K562 (cell line): ENCODE data around the gene HBG1. TPM values are rescaled to one million over a fixed set of nuclear protein-coding genes. Genes with fewer than 3 reads are reported as not detected.
"Not testable (repeated sequence)": the region's sequence is repeated elsewhere in the genome, so short reads cannot be mapped to it uniquely, and the experiment has no call there.

Source experiments
- ATAC-seq: fragments of 200-7000 bp; cut with Tn5 transposase; 3 replicates; pipeline ENCODE4 v1.9.1; 2020; ENCODE audit warnings: moderate library complexity
- BruUV-seq: library from RNA; stranded (reverse); fragments of 400-500 nt; replicated peaks from 2 replicates; lab custom pipeline; 2021; lab: Mats Ljungman, UMichigan
- CTCF ChIA-PET: fragments of 300-600 bp; formaldehyde crosslinking; extraction: SDS; loops from one replicate; lab custom pipeline; 2021; ENCODE audit warnings: low intra/inter-chr PET ratio; lab: Yijun Ruan, JAX
- POLR2A ChIA-PET: fragments of 300-600, 350-650 bp; sonication (Branson Sonifier 250); formaldehyde crosslinking; extraction: SDS; loops from one replicate; lab custom pipeline; 2021; ENCODE audit warnings: antibody characterized with exemption, inconsistent platforms; lab: Yijun Ruan, JAX
- DNase-seq, 4 experiments: peaks; one replicate each; pipeline versions ENCODE4 v3.0.0 to v3.0.0-alpha.2; 2011 to 2018; ENCODE audit warnings: low spot score in 3 of 4, mixed read lengths in 3 of 4; ENCODE audit errors: extremely low read depth in 1 of 4
- FAIRE-seq: peaks from 2 replicates; lab custom pipeline; 2011; peaks lifted over from hg19 to GRCh38; lab: Jason Lieb, UNC
- H2AFZ ChIP-seq: 2 replicates; pipeline ENCODE4 v1.6.0; 2011; ENCODE audit warnings: low read depth, low read length, control low read depth, inconsistent platforms
- H3K27ac ChIP-seq: fragments of 200-600 bp; 3 replicates; pipeline ENCODE4 v1.8.0; 2011; ENCODE audit warnings: low read depth, mild to moderate bottlenecking, control low read depth, inconsistent platforms, low read length, moderate library complexity, mixed read lengths; ENCODE audit errors: extremely low read depth
- H3K27me3 ChIP-seq, 2 experiments: fragments of 300-600 bp in 1 of 2; 2 replicates in 1 of 2; 3 replicates in 1 of 2; pipeline versions ENCODE4 v1.6.0 to v1.8.0; 2011; ENCODE audit warnings: inconsistent platforms in 2 of 2, low read length in 2 of 2, mild to moderate bottlenecking in 1 of 2, mixed read lengths in 1 of 2, moderate library complexity in 1 of 2; ENCODE audit not compliant: control insufficient read depth in 2 of 2, insufficient read depth in 2 of 2
- H3K36me3 ChIP-seq: fragments of 300-600 bp; 3 replicates; pipeline ENCODE4 v1.8.0; 2011; ENCODE audit warnings: mild to moderate bottlenecking, low read length, inconsistent platforms; ENCODE audit not compliant: control insufficient read depth, insufficient read depth
- H3K4me1 ChIP-seq, 2 experiments: fragments of 200-600 bp in 1 of 2; replicated peaks in 1 of 2; 2 replicates in 1 of 2; 3 replicates in 1 of 2; pipeline versions ENCODE4 v1.5.1 to v1.8.0; 2011; ENCODE audit warnings: inconsistent platforms in 2 of 2, low read length in 2 of 2, mild to moderate bottlenecking in 1 of 2, mixed read lengths in 1 of 2, moderate library complexity in 1 of 2; ENCODE audit not compliant: control insufficient read depth in 2 of 2, insufficient read depth in 2 of 2
- H3K4me2 ChIP-seq: 2 replicates; pipeline ENCODE4 v1.6.1; 2011; ENCODE audit warnings: low read length, control low read depth, inconsistent platforms, mixed read lengths; ENCODE audit not compliant: insufficient read depth
- H3K4me3 ChIP-seq: fragments of 200-600 bp; sonication (generic), shearing (Covaris generic); 2 replicates; pipeline ENCODE4 v1.5.1; 2016; ENCODE audit warnings: control low read depth, inconsistent platforms
- H3K79me2 ChIP-seq: fragments of 200-600 bp; 3 replicates; pipeline ENCODE4 v1.8.0; 2011; ENCODE audit warnings: low read length, inconsistent platforms; ENCODE audit not compliant: control insufficient read depth, insufficient read depth
- H3K9ac ChIP-seq, 2 experiments: 2 replicates each; pipeline versions ENCODE4 v1.6.0 to v1.6.1; 2011; ENCODE audit warnings: low read depth in 2 of 2, low read length in 2 of 2, control low read depth in 1 of 2, inconsistent platforms in 1 of 2, mild to moderate bottlenecking in 1 of 2, mixed read lengths in 1 of 2; ENCODE audit not compliant: insufficient read depth in 1 of 2
- H3K9me1 ChIP-seq: one replicate; pipeline ENCODE4 v1.6.0; 2011; ENCODE audit warnings: inconsistent platforms, mild to moderate bottlenecking, low read length, moderate library complexity; ENCODE audit not compliant: control insufficient read depth, insufficient read depth
- H3K9me3 ChIP-seq: replicated peaks from 2 replicates; pipeline ENCODE4 v1.5.1; 2011; ENCODE audit warnings: low read depth, low read length, inconsistent platforms; ENCODE audit not compliant: control insufficient read depth, insufficient read depth
- H4K20me1 ChIP-seq: replicated peaks from 2 replicates; pipeline ENCODE4 v1.6.1; 2011; ENCODE audit warnings: low read length, inconsistent platforms, mixed read lengths; ENCODE audit not compliant: control insufficient read depth, insufficient read depth
- NR4A1 ChIP-seq, 2 experiments: fragments of 250-450 bp in 1 of 2; fragments of 450-650 bp in 1 of 2; sonication (Bioruptor Pico) in 1 of 2; IDR thresholded peaks; 2 replicates each; pipeline versions ENCODE4 v1.4.0 to v1.6.1; 2016 to 2020; ENCODE audit warnings: mild to moderate bottlenecking in 2 of 2, missing compliant biosample characterization in 1 of 2, missing genetic modification characterization in 1 of 2, moderate library complexity in 1 of 2
- POLR2G ChIP-seq: fragments of 200-400 bp; formaldehyde crosslinking; IDR thresholded peaks from 2 replicates; pipeline ENCODE4 v1.6.1; 2017; ENCODE audit warnings: low read depth, mild to moderate bottlenecking, antibody characterized with exemption, low read length, moderate library complexity
- RBM22 ChIP-seq: fragments of 200-400 bp; formaldehyde crosslinking; IDR thresholded peaks from 2 replicates; pipeline ENCODE4 v1.6.1; 2018; ENCODE audit warnings: low read length, low read depth; ENCODE audit not compliant: poor library complexity, severe bottlenecking
- WGBS: fragments of 100-300 bp; shearing (Covaris generic); methylation state at CpG from one replicate; pipeline ENCODE4 v1.1.6; 2016; ENCODE audit warnings: low coverage, mixed read lengths; ENCODE audit not compliant: insufficient coverage; ENCODE audit errors: missing lambda C conversion rate; 5-methylcytosine and 5-hydroxymethylcytosine counted together
- in situ Hi-C: fragments of 300-500 bp; cut with MboI; formaldehyde crosslinking; loops from 4 replicates; pipeline ENCODE4 v1.15.0; 2018; ENCODE audit warnings: inconsistent platforms, mixed read lengths
- intact Hi-C: fragments of 100-400 bp; cut with micrococcal nuclease; formaldehyde crosslinking; loops from 2 replicates; pipeline ENCODE4 v1.14.2; 2022
- polyA plus RNA-seq, 8 experiments: library from polyadenylated mRNA; depleted of rRNA in 4 of 8; stranded (reverse) in 5 of 8; unstranded in 3 of 8; fragments of >200 nt; fragmentation: Nextera tagmentation in 2 of 8; fragmentation: Illumina TruSeq in 1 of 8; extraction: Ambion mirVana in 2 of 8; extraction: Trizol in 1 of 8; gene quantifications; 2 replicates each; pipeline versions ENCODE4 v1.2.1 to v1.2.3, GENCODE V29; 2011 to 2014; ENCODE audit warnings: inconsistent platforms in 1 of 8, missing spikeins in 1 of 8
- total RNA-seq, 7 experiments: library from RNA; depleted of rRNA in 6 of 7; stranded (reverse); fragments of >200 nt in 6 of 7; fragmentation: Illumina TruSeq in 2 of 7; extraction: Trizol in 2 of 7; gene quantifications; 2 replicates each; pipeline versions ENCODE4 v1.2.1 to v1.2.3, GENCODE V29; 2011 to 2021; ENCODE audit warnings: low replicate concordance in 1 of 7
- TF ChIP-seq, protein P1 (sequence below): fragments of 250-450 bp; sonication (Bioruptor Pico); IDR thresholded peaks from 2 replicates; pipeline ENCODE4 v1.5.0; 2021

Gene HBG1
- total and polyA plus RNA-seq, 9 of the 15 experiments (the other 6 are each of a cell fraction or from before 2014, with no cell fraction given): 1,066 to 16,338 (median 4,898) TPM

DNA sequence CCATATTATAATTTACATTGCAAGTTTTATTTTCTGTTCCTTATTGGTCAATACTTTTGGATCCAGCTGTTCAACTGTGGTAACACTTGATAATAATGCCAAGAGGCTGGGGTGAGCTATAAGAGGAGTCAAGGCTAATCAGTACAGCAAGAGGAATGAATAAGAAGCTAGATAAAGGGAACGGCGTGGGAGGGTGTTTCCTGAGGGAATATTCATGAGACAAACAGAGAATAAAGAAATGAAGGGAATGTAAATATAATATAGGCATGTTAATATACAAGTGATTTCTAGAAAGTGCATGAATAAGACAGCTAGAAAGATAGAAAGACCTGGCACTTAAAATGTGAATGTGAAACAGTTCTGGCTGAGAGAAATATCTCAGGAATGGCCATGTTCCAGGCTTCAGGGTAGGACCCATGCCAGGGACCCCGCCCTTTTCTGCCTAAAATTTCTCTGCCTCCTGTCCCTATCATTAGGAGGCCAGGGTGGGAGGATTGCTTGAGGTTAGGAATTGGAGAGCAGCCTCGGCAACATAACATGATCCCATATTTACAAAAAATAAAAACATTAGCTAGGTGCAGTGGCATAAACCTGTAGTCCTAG, 48.2 kb upstream of the HBG1 start (continued):
- TF ChIP-seq, protein P1, sequence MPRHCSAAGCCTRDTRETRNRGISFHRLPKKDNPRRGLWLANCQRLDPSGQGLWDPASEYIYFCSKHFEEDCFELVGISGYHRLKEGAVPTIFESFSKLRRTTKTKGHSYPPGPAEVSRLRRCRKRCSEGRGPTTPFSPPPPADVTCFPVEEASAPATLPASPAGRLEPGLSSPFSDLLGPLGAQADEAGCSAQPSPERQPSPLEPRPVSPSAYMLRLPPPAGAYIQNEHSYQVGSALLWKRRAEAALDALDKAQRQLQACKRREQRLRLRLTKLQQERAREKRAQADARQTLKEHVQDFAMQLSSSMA: no peak
- TF ChIP-seq NR4A1 (CRISPR knock-in tag; IDR thresholded peaks at IDR 0.05) (no peak), NR4A1 (tag; IDR thresholded peaks at IDR 0.05) (no peak)

DNA sequence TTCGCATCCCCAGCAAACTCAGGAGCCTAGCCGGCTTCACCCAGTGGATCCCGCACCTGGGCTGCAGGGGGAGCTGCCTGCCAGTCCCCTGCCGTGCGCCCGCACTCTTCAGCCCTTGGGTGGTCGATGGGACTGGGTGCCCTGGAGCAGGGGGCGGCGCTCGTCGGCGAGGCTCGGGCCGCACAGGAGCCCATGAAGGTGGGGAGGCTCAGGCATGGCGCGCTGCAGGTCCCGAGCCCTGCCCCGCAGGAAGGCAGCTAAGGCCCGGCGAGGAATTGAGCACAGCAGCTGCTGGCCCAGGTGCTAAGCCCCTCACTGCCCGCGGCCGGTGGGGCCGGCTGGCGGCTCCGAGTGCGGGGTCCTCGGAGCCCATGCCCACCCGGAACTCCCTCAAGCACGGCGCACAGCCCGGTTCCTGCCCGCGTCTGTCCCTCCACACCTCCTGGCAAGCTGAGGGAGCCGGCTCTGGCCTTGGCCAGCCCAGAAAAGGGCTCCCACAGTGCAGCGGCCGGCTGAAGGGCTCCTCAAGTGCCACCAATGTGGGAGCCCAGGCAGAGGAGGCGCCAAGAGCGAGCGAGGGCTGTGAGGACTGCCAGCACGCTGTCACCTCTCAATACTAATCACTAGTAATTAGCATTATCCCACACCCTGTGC, 44.8 kb upstream of the HBG1 start:
- not testable (repeated sequence) for ATAC-seq

More for the DNA sequence above, 44.8 kb upstream of the HBG1 start:
- Histone ChIP-seq H3K36me3 (peaks cover 38% of the 10 kb centered on the region), H3K4me1 (peaks cover 13 to 39% of the 10 kb centered on the region in 2 experiments; a peak in 4 of 5 replicates), H3K79me2 (peaks cover 37% of the 10 kb centered on the region)
- H3K9ac ChIP-seq, H4K20me1 ChIP-seq, DNase-seq, H3K27me3 ChIP-seq, POLR2A ChIA-PET, H3K27ac ChIP-seq, BruUV-seq, CTCF ChIA-PET, H2AFZ ChIP-seq, H3K4me3 ChIP-seq, H3K9me1 ChIP-seq, in situ Hi-C loops, FAIRE-seq, H3K9me3 ChIP-seq, H3K4me2 ChIP-seq: not testable (repeated sequence)
- intact Hi-C loops: loop anchor here (5.0 kb wide), 1 partner anchor 263 kb away; no protein-coding TSS in a partner anchor
- 98% methylated on average over 25 of the region's 41 CpGs for WGBS
- TF ChIP-seq POLR2G (peak; percentile 61), RBM22 (peak; percentile 77)
